Measurements from ENCODE around the gene CNBP. TPM values are rescaled to one million over a fixed set of nuclear protein-coding genes. Genes with fewer than 3 reads are reported as not detected.
A peak's percentile ranks its signal among the peaks of the same experiment; 100 is the strongest.
"Not testable (repeated sequence)": the region's sequence is repeated elsewhere in the genome, so short reads cannot be mapped to it uniquely, and the experiment has no call there.

The CNBP gene
- polyA plus RNA-seq (ENCODE audit: insufficient read length): 278 TPM

DNA sequence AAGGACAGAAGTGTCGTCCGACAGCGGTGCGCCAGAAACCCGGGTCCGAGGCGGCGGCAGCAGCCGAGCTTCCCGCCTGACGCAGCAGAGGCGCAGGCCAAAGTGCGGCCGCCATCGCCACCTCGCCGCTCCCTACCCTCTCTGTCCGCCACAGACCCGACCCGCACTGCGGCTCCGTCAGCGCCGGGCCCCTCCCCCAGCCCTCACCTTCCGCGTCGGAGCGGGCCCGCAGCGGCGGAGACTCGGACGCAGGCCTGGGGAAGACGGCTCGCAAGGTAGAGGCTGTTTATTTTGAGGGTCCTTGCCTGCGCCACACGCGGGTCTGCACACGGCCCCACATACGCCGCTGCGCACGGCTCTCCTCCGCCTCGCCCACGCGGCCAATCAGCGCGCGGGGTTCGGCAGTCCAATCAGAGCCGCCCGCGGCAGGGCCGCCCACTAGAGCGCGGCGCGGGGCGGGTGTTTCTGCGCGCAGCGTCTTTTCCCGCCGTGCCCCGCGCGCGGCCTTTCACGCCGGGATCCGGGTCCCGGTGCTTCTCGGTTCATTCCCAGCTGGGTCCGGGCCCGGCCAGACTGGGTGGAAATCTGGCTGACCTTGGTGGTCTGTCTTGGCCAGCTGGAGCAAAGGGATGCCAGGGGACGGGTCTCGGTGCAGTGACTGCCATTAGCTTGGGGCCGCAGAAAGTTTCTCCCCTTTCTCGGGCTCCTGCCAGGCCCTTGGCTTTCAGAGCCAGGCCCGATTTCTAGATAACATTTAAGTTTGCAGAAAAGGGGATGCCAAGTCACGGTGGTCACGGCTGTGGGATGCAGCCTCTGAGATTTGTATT is at the start of gene CNBP:
Gene CNBP, minus strand, starts transcription at position 328 of the 827 bp plus-strand sequence. CDS start 12,139 bp downstream, outside the sequence.
- DNase-seq: peak; percentile 97

DNA sequence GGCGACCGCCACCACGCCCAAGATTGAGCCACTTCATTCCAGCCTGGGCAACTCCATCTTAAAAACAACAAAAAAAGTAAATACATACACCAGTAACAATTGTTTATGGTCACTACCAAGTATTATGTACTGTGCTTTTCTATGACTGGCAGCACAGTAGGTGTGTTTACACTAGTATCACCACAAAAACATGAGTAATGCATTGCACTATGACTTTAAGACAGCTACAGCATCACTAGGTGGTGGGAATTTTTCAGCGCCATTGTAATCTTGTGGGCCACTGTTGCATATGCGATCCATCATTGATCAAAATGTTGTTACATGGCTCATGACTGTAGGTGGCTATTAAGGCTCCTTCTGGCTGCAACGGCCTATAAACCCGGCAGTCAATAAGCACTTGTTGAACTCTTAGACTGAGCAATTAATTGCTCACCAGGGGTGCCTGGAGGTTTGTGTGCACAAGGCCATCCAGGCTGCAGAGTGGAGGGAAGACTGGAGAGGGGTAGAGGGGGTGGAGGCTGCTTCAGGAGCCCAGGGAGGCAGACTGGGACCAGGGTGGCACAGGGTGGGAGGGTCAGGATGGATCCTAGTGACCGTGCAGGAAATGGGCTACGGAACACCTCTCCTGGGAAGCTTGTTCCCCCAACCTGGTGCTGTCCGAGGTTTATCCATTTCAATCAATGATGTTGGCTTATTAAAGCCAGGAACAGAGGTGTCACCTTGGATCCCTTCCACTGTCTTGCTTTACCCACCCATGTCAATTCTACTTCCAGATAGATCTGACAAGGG is 47.8 kb upstream of the CNBP start:
- no peak for DNase-seq

DNA sequence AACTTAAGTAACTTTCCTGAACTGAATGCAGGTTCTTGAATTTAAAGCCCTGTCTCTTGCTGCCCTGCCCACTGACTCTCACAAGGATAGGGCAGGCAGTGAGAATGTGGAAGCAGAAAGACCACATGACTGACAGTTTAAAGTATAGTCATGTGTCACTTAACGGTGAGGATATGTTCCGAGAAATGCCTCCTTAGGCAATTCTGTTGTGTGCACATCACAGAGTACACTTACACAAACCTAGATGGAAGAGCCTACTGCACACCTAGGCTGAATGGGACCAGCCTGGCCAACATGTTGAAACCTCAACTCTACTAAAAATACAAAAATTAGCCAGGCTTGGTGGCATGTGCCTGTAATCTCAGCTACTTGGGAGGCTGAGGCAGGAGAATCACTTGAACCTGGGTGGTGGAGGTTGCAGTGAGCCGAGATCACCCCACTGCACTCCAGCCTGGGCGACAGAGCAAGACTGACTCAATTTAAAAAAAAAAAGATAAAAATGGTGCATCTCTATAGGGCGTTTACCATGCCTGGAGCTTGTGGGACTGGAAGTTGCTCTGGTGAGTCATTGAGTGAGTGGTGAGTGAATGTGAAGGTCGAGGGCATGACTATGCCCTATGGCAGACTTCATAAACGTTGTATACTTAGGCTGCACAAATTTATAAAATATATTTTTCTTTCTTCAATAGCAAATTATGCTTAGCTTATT is 46.8 kb upstream of the CNBP start:
- no peak for DNase-seq

DNA sequence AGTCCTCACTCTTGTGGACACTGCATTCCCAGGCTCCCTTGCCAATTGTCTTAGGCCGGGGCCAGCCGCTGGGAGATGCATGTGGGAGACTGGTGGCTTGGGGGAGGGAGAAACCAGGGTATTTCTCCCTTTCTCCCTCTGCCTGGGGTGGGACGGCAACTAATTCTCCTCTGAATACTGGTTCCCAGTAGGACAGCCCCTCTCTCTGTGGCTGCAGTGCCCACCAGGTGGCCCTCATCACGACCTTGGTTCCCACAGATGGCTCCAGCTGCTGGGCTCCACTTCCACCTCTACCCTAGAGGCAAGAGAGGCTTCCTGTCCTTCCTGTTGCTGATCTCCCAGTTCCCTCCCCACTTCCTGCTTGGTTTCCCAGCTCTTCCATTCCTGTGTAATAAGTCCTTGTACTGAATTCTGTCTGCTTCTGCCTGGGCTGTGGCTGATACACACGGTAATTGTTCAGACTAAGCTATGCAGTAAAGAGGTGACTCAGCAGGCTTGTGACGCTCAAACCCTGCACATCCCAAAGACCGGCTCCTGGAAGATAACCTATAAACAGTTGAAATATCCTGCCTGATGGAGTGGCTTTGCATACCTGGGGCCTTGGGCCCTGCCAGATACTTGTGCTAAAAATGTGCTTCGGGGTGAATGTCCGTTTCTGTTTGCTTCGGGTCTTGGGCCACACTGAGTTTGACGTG is 45.3 kb upstream of the CNBP start:
- no peak for DNase-seq

DNA sequence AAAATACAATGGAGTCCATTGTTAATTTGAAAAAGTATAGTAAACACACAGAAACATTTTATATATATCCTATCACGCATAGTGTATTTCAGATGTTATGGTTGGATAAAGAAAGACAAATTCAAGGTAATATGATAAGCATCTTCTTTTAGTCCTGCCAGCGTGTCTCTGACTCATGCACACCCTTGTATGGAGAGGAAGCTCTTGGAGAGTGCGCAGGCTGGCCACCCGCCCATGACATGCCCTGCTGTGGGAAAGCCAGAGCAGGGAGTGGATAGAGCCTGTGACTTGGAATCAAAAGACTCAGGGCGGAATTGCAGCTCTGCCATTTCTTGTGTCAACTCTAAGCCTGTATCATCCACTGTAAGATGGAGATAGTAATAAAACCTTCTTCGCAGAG is 42.7 kb upstream of the CNBP start:
- no peak for DNase-seq

DNA sequence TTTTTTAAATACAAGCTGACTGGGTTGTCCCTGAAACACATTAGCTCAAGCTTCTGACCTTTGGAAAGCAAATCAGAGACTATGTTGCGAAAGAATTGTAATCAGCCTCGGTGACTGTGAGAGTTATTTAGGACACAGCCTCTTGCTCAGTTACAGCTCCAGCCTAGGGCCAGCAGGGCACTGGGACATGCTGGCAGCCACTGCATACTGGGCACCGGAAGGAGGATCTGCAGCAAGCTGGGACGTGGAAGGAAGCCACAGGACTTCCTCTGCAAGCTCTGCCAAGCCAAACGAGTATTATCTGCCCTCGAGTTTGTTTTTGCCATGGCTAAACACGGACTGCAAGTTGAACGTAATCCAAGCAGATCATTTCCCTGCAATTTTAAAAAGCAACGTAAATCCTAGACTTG is 41.3 kb upstream of the CNBP start:
- DNase-seq: no peak

DNA sequence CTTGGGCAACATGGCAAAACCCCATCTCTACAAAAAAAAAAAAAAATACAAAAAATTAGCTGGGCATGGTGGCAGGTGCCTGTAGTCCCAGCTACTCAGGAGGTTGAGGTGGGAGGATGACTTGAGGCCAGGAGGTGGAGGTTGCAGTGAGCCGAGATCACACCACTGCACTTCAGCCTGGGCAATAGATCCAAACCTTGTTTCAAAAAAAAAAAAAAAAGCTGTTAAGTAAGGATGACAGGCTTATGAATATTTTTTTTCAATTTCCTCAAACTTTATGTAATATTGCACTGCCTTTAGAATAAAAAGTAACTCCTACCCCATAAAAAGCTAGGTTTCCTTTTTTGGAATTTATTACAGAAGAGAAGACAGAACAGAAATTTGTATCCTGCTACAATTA is 40.7 kb upstream of the CNBP start:
- not testable (repeated sequence) for DNase-seq

DNA sequence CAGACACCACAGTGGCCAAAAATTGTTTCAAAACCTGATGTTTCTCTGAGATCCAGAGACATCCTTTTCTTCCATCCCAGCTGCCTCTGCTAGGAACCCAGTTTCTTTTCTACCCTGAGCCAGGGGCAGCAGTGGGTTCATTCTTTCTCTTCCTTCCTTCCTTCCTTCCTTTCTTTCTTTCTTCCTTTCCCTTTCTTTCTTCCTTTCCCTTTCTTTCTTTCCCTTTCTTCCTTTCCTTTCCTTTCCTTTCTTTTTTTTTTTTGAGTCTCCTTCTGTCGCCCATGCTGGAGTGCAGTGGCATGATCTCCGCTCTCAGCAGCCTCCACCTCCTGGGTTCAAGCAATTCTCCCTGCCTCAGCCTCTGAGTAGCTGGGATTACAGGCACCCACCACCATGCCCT is 35.0 kb upstream of the CNBP start:
- no peak for DNase-seq

DNA sequence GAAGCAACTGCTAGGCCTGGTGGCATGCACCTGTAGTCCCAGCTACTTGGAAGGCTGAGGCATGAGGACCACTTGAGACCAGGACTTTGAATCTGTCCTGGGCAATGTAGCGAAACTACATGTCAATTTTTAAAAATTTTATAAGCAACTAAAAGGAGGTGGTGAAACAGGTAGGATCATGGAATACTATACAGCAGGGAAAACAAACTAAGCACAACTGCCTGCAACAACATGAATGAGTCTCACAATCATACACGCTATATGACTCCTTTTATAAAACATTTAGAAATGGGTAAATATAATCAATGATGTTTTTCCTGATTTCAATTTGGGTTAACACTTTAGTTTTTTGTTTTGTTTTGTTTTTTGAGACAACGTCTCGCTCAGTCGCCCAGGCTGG is 29.5 kb upstream of the CNBP start:
- DNase-seq: no peak

DNA sequence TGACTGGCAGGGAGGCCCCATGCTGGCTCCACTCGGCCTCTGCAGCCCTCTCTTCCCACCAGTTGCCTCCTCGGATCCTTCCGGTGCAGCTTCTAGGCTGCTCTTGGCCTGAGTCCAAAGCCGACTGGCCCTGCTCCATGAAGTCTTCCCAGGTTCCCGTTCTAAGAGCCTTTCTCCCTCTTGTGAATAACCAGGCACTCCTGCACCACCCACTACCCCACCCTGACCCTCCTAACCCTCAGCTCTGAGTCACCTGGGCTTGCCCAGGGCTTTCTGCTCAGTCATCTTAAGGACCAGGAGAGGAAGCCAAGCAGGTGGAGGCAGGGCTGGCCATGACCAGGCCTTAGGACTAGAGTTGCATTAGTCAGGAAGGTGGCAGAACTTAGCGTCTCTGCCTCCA is 28.1 kb upstream of the CNBP start:
- no peak for DNase-seq

DNA sequence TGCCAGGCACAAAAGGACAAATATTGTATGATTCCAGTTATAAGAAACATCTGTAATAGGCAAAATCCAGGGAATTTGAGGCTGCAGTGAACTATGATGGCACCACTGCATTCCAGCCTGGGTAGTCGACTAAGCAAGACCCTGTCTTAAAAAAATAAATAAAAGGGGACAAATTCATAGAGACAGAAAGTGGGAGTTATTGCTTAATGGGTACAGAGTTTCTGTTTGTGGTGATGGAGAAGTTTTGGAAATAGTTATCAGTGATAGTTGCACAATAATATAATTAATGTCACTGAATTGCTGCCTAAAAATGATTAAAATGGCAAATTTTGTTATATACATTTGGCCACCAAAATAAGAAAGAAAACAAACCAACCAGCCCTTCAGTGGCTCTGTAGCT is 27.6 kb upstream of the CNBP start:
- no peak for DNase-seq

DNA sequence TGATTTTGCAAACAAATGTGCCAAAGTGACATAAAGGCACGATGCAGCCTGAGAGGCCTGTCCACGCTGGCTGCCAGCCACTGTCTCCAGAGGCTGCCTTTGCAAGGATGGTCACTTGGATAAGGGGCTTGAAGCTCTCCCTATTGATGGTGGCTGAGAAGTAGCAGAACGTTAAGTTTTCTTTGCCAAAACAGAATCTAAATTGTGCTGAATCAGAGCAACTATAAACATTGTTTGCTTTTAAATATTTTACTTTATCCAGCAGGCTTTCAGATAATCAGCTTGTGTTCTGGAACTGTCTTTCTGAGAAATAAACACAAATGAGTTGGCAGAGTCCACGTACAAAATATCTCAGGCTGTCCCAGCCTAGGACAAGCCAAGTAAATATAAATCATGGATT is 23.8 kb upstream of the CNBP start:
- no peak for DNase-seq

DNA sequence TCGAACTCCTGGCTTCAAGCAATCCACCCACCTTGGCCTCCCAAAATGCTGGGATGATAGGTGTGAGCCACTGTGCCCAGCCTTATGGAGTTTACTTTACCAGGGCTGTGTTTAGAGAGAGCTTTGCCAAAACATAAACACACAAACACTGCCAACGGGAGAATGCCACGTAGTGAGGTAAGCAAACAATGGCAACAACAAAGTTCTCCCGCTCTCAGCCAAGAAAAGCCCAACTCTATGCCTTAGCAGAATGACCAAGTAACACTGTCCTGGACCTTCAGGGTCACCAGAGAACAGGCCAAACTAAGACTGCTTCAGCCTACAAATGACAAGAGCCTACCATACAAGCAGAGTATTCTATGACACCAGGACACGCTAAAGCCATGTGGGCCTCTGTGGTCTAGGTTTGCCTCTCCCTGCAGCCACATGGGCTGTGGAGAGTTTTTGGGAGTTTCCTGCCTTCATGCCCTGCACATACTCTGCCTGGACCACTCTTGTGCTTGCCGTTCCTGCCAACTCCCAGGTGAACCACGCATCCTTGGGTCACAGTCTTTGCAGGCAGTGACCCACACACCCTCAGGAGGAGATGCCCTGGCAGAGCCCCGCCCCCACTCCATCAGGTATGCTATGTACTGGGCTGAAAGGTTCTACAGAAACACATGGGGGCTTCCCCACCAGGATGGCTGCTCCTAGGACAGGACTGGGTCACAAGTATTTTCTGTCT is 21.6 kb upstream of the CNBP start:
- no peak for DNase-seq

DNA sequence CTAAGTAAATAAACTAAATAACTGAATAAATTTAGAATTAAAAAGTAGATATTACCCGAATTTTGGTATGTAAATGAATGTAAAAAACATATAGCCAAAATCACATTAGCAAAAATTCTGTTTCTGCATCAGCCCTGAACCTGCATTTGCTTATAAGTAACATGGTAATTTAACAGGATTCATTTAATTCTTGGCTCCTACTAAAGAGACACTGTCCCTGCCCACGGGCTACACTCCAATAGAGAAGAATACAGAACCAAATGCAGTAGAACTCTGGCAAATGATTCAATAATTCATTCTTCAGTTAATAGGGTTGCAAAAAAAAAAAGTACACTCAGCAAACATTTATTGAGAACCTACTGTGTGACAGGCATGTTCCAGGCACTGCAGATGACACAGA is 20.8 kb upstream of the CNBP start:
- no peak for DNase-seq

DNA sequence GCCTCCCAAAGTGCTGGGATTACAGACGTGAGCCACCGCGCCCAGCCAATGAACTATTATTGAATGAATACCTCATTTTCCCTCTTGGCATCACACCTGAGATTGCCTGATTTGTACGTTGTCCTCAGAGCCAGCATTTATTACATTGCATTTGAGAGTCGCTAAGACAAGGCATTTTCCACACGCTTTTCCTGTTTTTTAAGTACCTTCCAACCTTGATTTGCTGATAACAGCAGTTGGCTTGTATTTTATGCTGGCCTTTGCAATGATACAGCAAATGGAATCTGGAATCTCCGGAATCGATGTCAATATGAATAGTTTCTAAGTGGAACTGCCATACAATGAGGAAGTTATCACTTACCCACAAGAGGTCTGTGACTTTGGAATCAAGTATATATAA is 15.7 kb upstream of the CNBP start:
- no peak for DNase-seq

DNA sequence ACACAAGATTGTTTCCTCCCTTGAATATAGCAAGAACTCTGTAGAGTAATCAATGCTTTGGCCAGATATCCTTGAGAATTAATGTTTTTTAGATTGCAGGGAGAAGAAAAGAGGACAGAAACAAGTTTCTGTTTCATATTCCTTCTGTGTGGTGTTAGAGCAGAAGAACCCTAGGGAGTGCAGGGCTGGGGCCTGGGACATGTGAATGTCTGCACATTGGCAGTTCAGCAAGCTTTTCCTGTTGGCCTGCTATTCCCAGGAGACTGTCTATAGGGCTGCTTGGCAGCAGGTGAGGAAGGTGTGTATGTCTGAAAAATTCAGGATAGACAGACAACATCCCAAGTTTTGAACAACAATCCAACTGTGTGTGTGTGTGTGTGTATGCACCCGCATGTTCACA is 13.6 kb upstream of the CNBP start:
- DNase-seq: no peak

DNA sequence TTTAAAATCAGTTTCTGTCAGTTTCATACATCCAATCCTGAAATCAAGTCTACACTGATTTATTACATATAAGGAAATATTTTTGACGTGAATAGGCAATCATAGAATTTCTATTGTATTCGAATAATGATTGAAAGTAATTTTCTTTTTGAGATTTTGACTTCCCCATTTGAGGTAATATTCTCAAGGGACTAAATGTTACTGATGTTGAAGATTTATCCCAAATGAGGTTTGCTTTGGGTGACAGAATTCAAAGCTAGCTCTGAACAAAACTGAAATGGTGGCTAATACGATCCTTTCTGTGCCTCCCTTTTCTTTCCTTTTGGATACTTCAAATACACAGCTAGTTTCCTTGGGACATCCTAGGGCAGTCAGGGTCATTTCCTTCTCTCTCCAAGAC is 12.9 kb upstream of the CNBP start:
- DNase-seq: no peak

DNA sequence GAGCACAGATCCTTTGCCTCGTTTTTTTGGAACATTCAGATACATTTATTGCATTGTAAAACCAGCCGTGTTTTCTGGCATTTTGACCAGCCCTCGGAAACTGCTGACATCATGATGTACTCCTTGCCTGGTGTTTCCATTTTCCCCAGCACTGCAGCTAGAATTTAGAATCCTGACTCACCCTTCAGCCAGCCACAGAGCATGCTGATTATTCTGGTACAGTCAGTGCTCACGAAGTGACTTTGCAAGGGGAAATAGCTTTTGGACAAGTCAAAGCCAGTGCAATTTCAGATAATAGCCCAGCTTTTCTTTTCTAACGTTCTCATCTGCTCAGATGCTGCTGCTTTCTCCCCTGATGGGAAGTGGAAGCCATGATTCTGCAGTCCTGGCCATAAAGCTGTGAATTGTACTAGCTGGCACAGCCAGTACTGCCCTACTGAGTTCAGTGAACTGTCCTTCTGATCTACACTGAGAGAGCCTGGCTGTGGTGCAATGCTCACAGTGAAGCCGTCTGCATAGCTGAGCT is 12.1 kb upstream of the CNBP start:
- peak; percentile 67 for DNase-seq

DNA sequence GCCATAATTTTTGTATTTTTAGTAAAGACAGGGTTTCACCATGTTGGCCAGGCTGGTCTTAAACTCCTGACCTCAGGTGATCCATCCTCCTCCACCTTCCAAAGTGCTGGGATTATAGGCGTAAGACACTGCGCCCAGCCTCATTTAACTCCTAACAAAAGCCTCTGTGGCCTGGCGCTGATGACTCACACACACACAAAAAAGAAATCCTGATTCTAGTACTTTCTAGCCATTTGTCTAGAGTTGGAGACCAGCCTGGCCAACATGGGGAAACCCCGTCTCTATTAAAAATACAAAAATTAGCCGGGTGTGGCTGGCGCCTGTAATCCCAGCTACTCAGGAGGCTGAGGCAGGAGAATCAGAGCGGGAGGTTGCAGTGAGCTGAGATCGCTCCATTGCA is 6.1 kb upstream of the CNBP start:
- DNase-seq: not testable (repeated sequence)

DNA sequence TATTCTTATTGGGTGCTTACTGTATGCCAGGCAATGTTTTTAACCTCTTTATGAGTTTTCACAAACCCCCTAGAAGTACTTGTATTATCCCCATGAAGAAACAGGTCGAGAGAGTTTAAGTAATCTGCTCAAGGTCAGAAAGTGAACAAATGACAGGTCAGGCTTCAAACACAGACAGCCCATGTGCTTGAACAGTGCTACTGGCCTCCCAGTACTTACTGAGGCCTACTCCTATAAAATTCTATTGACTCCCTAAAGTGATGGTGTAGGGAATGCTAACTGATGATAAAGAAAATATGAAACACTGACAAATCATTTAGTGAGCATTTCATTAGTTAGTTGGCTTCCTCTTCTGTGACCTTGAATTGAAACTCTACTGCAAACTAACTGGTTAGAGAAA is 4.2 kb upstream of the CNBP start:
- no peak for DNase-seq

DNA sequence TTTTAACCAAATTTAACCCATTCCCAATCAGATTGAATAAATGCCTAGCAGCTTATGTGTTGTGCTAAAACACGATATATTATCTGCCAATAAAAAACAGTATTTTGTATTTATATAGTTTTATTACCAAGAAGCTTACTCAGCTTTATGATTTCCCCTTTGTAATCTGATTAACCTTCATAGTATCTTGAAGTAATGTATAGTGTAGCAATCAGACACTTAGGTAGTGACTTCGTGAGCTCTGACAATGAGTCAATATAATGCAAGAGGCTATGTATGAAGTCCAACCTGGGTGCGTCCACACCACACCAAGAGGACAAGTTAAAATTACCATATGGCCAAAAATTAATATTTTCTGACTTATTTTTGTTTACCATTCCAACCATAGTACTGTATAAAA is 2.1 kb upstream of the CNBP start:
- DNase-seq: no peak

All from hindlimb muscle (tissue), 1 donor.